ENCODE data around the gene F13B.

F13B gene

GRCh38 chr1:197066719-197067456 is at the start of gene F13B:
Gene F13B, minus strand, starts transcription at chr1:197067260. Its CDS starts 37 bp downstream, at chr1:197067223.
- H4K20me1 ChIP-seq (ENCODE audit: insufficient read depth) = no peaks in the 10 kb centered on the region
- no peaks in the 10 kb centered on the region for H3K36me3 ChIP-seq (ENCODE audit: insufficient read depth)
- H3K4me2 ChIP-seq = no peak within 1 kb of the TSS
- no peaks in the 10 kb centered on the region for H3K79me2 ChIP-seq (ENCODE audit: insufficient read depth, low read depth)
- no peak within 1 kb of the TSS for H3K4me3 ChIP-seq (IDR thresholded peaks at IDR 0.05; ENCODE audit: insufficient read depth, low read depth, low read length)
- TF ChIP-seq CTCF (conservative IDR thresholded peaks at IDR 0.05; ENCODE audit: low read depth, low read length) = no peak
- H3K27me3 ChIP-seq (ENCODE audit: insufficient read depth, low read depth) = no peaks in the 10 kb centered on the region
- H3K4me1 ChIP-seq (ENCODE audit: low read depth, poor library complexity, severe bottlenecking) = no peaks in the 10 kb centered on the region
- no peak within 1 kb of the TSS for H2AFZ ChIP-seq (ENCODE audit: low read depth)
- no peak within 1 kb of the TSS for H3K27ac ChIP-seq
- H3K9ac ChIP-seq = no peak within 1 kb of the TSS

GRCh38 chr1:197116156-197116555 is 49.1 kb upstream of the F13B start:
- Histone ChIP-seq H3K27me3 (ENCODE audit: insufficient read depth, low read depth) (no peaks in the 10 kb centered on the region), H3K9ac (no peak overlapping the region), H3K4me2 (no peak overlapping the region), H3K79me2 (ENCODE audit: insufficient read depth, low read depth) (no peaks in the 10 kb centered on the region), H3K36me3 (ENCODE audit: insufficient read depth) (no peaks in the 10 kb centered on the region; the same call in 1 of the 2 replicates), H2AFZ (ENCODE audit: low read depth) (no peak overlapping the region), H3K27ac (no peak overlapping the region), H4K20me1 (ENCODE audit: insufficient read depth) (no peaks in the 10 kb centered on the region), H3K4me3 (IDR thresholded peaks at IDR 0.05; ENCODE audit: insufficient read depth, low read depth, low read length) (no peak overlapping the region), H3K4me1 (ENCODE audit: low read depth, poor library complexity, severe bottlenecking) (no peaks in the 10 kb centered on the region)
- no peak for TF ChIP-seq CTCF (conservative IDR thresholded peaks at IDR 0.05; ENCODE audit: low read depth, low read length)

GRCh38 chr1:197106869-197107268 is 39.8 kb upstream of the F13B start:
- H3K4me3 ChIP-seq (IDR thresholded peaks at IDR 0.05; ENCODE audit: insufficient read depth, low read depth, low read length) = no peak overlapping the region
- H2AFZ ChIP-seq (ENCODE audit: low read depth) = no peak overlapping the region
- no peaks in the 10 kb centered on the region for H3K27me3 ChIP-seq (ENCODE audit: insufficient read depth, low read depth)
- no peak for TF ChIP-seq CTCF (conservative IDR thresholded peaks at IDR 0.05; ENCODE audit: low read depth, low read length)
- no peak overlapping the region for H3K27ac ChIP-seq
- H3K4me1 ChIP-seq (ENCODE audit: low read depth, poor library complexity, severe bottlenecking) = no peaks in the 10 kb centered on the region
- peaks cover 6% of the 10 kb centered on the region for H3K36me3 ChIP-seq (ENCODE audit: insufficient read depth)
- H3K9ac ChIP-seq = no peak overlapping the region
- H3K4me2 ChIP-seq = no peak overlapping the region
- H4K20me1 ChIP-seq (ENCODE audit: insufficient read depth) = no peaks in the 10 kb centered on the region
- H3K79me2 ChIP-seq (ENCODE audit: insufficient read depth, low read depth) = no peaks in the 10 kb centered on the region

- no peaks in the 10 kb centered on the region for H3K79me2 ChIP-seq (ENCODE audit: insufficient read depth, low read depth)
- peaks cover 6% of the 10 kb centered on the region for H3K36me3 ChIP-seq (ENCODE audit: insufficient read depth)
- no peak overlapping the region for H3K4me3 ChIP-seq (IDR thresholded peaks at IDR 0.05; ENCODE audit: insufficient read depth, low read depth, low read length)
- H3K4me2 ChIP-seq = no peak overlapping the region
- H3K27ac ChIP-seq = no peak overlapping the region
- no peaks in the 10 kb centered on the region for H3K27me3 ChIP-seq (ENCODE audit: insufficient read depth, low read depth)
- no peaks in the 10 kb centered on the region for H4K20me1 ChIP-seq (ENCODE audit: insufficient read depth)
- no peak overlapping the region for H3K9ac ChIP-seq
- H2AFZ ChIP-seq (ENCODE audit: low read depth) = no peak overlapping the region
- no peak for TF ChIP-seq CTCF (conservative IDR thresholded peaks at IDR 0.05; ENCODE audit: low read depth, low read length)
- H3K4me1 ChIP-seq (ENCODE audit: low read depth, poor library complexity, severe bottlenecking) = no peaks in the 10 kb centered on the region
These were observed 36.2 kb upstream of the F13B start for GRCh38 chr1:197103300-197103699.
